CD4-positive, alpha-beta T cell treated with Interleukin-10 for 1 hour (primary cell): ENCODE results near the gene ANKHD1.

ENCODE experiments used
- DNase-seq: peaks from one replicate; pipeline ENCODE4 v3.0.0-alpha.2; 2020

Gene ANKHD1

DNA sequence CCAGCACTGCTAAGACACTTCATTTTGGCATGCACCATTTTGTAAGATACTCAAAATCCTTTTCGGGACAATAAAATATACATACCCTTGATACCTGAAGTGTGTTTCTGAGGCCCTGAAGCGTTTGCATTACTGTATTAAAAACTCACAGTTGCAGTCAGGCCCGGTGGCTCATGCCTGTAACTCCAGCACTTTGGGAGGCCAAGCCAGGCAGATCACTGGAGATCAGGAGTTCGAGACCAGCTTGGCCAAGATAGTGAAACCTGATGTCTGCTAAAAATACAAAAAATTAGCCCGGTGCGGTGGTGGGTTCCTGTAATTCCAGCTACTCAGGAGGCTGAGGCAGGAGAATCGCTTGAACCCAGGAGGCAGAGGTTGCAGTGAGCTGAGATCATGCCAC, 143.4 kb downstream of the ANKHD1 start:
- DNase-seq, result no peak

GRCh38 chr5:140545606-140546005, 144.0 kb downstream of the ANKHD1 start:
- DNase-seq, result no peak

GRCh38 chr5:140546851-140547507, 145.3 kb downstream of the ANKHD1 start:
- DNase-seq, result no peak

DNA sequence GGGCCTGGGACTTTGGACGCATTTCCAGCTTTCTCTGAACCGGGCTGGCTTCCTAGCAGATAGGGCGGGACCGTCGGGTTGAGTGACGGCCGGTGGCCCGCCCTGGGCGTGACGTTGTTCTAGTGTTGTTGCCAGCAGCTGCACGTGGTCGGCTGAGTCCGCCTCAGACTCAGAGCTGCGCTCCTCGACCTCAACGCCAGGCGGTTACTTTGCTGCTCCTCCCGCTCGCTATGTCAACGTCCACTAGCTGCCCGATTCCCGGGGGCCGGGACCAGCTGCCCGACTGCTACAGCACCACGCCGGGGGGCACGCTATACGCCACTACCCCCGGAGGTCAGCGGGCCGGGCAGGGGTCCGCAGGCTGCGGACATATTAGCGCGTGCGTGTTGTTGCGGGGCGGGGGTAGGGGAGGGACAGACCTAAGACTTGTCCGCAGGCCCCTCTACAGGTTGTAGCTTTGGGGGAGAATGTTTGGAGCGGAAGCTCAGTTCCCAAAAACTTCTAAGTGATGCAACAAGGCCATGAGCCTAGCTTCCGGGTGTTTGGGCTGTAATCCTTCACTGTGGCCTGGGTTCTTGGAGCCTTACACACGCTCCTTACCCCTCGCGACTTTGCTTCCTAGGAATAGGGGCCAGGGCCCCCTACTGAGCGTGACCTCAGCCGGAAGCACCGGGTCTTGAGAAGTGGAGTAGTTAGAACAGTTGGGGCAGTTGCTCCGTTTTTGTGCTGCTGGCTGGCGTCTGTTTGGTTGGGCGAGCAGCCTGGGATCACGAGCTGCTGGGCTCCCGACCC, 146.1 kb downstream of the ANKHD1 start, which contains the start of gene EIF4EBP3:
EIF4EBP3 (plus strand) TSS at position 155 of the 792 bp plus-strand sequence; CDS start at position 231, 76 bp downstream.
- DNase-seq, result peak; percentile 88

- no peak for DNase-seq
Observed at GRCh38 chr5:140548300-140548688, 146.7 kb downstream of the ANKHD1 start.

- DNase-seq, result no peak
Observed at GRCh38 chr5:140548791-140549190, 147.2 kb downstream of the ANKHD1 start.

- DNase-seq, result peak; percentile 34
Observed at GRCh38 chr5:140549237-140550144, 147.9 kb downstream of the ANKHD1 start.

GRCh38 chr5:140550147-140551079, 148.8 kb downstream of the ANKHD1 start:
- no peak for DNase-seq

DNA sequence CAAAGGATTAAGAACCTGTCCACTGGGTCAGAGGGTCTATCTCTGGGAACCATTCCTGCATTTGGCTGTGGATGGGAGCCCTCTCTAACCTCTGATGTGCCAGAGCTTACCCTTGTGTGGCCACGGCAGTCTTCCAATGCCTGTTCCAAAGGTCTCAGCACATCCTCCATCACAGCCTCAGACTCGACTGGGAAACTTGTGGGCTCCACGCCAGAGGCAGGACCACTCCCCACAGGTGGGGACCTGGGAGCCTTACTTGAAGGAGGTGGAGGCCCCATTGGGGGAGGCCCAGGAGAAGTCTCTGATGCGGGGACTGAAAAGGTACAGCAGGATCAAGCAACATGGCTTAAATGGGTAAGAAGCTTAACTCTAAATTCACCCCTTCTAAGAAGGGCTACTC, 150.2 kb downstream of the ANKHD1 start:
- DNase-seq, result no peak

DNA sequence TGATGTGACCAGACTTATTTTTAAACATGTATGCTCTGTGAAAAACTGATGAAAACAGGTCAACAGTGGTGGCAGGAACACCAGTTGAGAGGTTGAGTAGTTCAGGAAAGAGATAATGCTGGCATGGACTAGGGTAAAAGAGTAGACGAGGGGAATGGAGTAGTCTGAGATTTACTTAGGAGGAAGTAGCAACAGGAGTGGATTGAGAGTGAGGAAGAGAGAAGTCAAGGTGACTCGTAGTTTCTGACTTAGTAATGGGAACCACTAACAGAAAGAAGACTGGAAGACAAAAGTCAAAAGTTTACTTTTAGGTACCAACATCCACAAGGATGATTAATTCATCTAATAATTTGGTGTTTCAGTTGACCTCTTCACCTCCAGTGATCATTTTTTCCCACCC, 152.0 kb downstream of the ANKHD1 start:
- no peak for DNase-seq

GRCh38 chr5:140554454-140554853, 152.8 kb downstream of the ANKHD1 start:
- no peak for DNase-seq

- no peak for DNase-seq
Observed at GRCh38 chr5:140555747-140556312, 154.2 kb downstream of the ANKHD1 start.

DNA sequence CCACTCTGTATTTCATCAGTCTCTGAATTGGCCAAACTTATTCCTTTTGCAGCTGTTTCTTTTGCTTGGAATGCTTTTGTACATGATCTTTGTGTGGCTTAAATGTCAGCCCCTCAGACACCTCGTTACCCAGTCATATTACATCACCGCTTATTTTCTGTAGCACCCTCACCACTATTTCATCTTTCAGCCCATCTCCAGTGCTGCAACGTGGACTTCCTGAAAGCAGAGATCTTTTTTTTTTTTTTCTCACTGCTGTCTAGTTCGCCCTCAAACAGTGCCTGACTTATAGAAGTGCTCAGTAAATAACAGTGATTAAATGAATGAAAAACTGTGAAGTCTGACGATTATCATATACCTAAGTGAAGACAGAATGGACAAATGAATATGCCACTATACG, 154.8 kb downstream of the ANKHD1 start:
- DNase-seq, result no peak

GRCh38 chr5:140557136-140557805, 155.6 kb downstream of the ANKHD1 start, which contains the start of gene SRA1:
SRA1 (minus strand) TSS chr5:140557473; CDS start chr5:140557452, 21 bp downstream.
- DNase-seq, result peak; percentile 87

GRCh38 chr5:140557965-140558364, 156.3 kb downstream of the ANKHD1 start:
- DNase-seq, result no peak

DNA sequence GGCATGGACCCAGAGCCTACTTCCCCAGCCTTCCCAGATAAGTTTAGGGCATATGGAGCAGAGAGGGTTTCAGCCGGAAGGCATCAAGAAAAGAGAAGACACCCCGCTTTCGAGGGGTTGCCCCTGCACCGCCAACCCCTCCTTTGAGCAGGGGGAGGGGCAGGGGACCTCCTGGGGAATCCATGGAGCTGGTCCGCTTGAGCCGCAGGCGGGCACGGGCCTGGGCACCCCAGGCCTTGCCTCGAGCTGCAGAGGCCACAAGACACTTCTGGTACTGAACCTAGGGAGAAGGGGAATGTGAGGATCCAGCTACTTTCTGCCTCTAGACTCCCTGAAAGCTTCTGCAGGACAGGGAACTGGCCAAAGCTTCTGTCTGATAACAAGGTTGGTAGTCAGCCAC, 156.9 kb downstream of the ANKHD1 start:
- DNase-seq, result no peak

- no peak for DNase-seq
Observed at GRCh38 chr5:140560227-140560626, 158.6 kb downstream of the ANKHD1 start.

DNA sequence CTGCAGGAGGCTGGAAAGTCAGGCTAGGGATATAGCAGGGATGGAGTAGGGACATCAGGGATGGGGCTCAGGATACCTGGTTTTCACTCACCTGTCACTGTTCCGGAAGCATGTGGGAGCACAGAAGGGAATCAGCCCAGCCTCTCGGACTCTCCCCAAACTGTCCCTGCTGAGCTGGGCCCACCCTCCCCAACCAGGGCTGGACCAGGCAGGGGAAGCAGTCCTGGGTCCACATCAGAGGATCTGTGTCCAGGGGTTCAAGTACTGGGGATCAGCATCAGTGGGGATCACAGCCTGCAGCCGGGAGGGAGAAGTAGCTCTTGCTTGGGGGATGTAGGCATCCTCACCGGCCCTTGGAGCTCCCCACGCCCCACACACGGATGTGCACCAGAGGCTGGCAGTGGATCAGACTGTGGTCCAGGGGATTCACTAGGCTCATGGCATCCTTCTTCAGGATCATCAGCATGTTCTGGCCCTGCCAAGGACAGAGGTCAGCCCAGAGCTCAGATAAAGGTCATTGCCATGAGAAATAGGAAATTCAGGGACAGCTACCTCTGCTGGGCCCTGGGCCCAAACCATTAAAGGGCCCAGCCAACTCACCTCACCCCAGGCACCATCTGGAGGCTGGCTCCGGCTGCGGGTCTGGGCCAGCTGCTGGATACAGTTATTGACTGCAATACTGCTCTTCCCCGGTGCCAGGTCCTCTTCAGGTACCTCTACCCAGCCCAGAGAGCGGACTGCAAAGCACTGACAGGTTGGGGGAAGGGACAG, 160.3 kb downstream of the ANKHD1 start:
- DNase-seq, result no peak

- DNase-seq, result peak; percentile 15
Observed at GRCh38 chr5:140563596-140563995, 162.0 kb downstream of the ANKHD1 start.
